Muscle of leg (tissue), 11 donors: ENCODE results near the gene UBB. TPM values are rescaled to one million over a fixed set of nuclear protein-coding genes. Genes with fewer than 3 reads are reported as not detected.
A peak's percentile ranks its signal among the peaks of the same experiment; 100 is the strongest.

Experiments
- DNase-seq: peaks from one replicate; pipeline ENCODE4 v3.0.0; 2013
- H3K27ac ChIP-seq: one replicate; pipeline ENCODE4 v1.5.1; 2013; ENCODE audit warnings: mild to moderate bottlenecking, low read length, control low read depth
- H3K27me3 ChIP-seq: one replicate; pipeline ENCODE4 v1.6.1; 2013; ENCODE audit warnings: low read length; ENCODE audit not compliant: control insufficient read depth, insufficient read depth
- H3K36me3 ChIP-seq: one replicate; pipeline ENCODE4 v1.6.1; 2013; ENCODE audit warnings: low read length; ENCODE audit not compliant: control insufficient read depth, insufficient read depth
- H3K4me1 ChIP-seq: one replicate; pipeline ENCODE4 v1.6.1; 2013; ENCODE audit warnings: low read length; ENCODE audit not compliant: control insufficient read depth, insufficient read depth
- H3K4me3 ChIP-seq: one replicate; pipeline ENCODE4 v1.5.1; 2013; ENCODE audit warnings: low read length, control low read depth
- H3K9me3 ChIP-seq: replicated peaks from 2 replicates; pipeline ENCODE4 v1.6.1; 2013; ENCODE audit warnings: low read depth, low read length; ENCODE audit not compliant: control insufficient read depth
- WGBS: methylation state at CpG from one replicate; pipeline ENCODE4 v1.1.5; 2013; ENCODE audit warnings: missing lambda C conversion rate; ENCODE audit not compliant: insufficient coverage; 5-methylcytosine and 5-hydroxymethylcytosine counted together
- polyA plus RNA-seq, 8 donors: library from polyadenylated mRNA; unstranded; fragments of 120-200 nt; gene quantifications; one replicate each; pipeline versions ENCODE4 v1.2.1 to v1.2.3, GENCODE V29; 2013; ENCODE audit warnings: inconsistent platforms in 1 of 8, low replicate concordance in 1 of 8; ENCODE audit not compliant: insufficient read length in 8 of 8, insufficient read depth in 1 of 8
- total RNA-seq: library from RNA; stranded (reverse); fragments of 120-200 nt; gene quantifications from one replicate; pipeline ENCODE4 v1.2.4, GENCODE V29; 2013

The UBB gene
- total and polyA plus RNA-seq, 9 donors: 1,526 to 1,829 (median 1,697) TPM

DNA sequence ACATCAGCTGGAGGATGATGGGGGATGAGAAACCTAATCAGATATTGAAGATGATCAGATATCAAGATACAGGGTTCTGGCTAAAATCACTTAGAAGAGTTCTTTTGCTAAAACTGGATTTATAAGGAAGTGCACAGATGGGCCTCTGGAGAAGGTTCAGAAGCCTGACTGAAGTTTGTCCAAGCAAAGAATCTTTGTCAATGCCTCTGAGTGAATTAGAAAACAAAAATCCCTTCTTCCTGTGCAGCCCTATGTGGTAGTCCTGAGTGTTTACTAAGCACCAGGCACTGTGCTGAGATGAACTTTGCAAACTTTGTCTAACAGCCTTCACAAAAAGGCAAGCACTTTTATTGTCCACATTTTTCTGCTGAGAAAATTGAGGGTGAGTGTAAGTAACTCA is 16.3 kb upstream of the UBB start:
- Histone ChIP-seq H3K4me1 (peaks cover 3% of the 10 kb centered on the region), H3K27ac (no peak overlapping the region), H3K4me3 (no peak overlapping the region), H3K27me3 (no peaks in the 10 kb centered on the region), H3K9me3 (no peaks in the 10 kb centered on the region), H3K36me3 (no peaks in the 10 kb centered on the region)
- no peak for DNase-seq

DNA sequence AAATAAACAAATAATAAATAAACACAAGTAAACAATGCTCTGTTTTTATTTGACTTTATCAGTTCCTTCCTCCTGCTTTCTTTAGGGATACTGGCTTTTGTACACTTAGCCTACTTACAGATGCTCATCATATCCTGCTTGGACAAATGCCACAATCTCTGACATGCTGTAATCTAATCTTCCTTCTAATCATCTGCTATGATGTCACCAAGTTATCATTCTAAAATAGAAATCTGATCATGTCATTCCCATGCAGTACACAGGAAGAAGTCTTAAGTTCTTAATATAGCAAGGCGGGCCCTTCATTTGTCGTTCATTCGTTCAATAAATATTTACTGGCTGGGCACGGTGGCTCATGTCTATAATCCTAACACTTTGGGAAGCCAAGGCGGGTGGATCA is 9.1 kb upstream of the UBB start:
- Histone ChIP-seq H3K4me3 (no peak overlapping the region), H3K36me3 (no peaks in the 10 kb centered on the region), H3K9me3 (no peaks in the 10 kb centered on the region), H3K4me1 (peaks cover 2% of the 10 kb centered on the region), H3K27ac (peak overlapping the region; percentile 60), H3K27me3 (no peaks in the 10 kb centered on the region)
- 61% methylated on average over 4 of the region's 5 CpGs for WGBS
- DNase-seq: peak; percentile 85

DNA sequence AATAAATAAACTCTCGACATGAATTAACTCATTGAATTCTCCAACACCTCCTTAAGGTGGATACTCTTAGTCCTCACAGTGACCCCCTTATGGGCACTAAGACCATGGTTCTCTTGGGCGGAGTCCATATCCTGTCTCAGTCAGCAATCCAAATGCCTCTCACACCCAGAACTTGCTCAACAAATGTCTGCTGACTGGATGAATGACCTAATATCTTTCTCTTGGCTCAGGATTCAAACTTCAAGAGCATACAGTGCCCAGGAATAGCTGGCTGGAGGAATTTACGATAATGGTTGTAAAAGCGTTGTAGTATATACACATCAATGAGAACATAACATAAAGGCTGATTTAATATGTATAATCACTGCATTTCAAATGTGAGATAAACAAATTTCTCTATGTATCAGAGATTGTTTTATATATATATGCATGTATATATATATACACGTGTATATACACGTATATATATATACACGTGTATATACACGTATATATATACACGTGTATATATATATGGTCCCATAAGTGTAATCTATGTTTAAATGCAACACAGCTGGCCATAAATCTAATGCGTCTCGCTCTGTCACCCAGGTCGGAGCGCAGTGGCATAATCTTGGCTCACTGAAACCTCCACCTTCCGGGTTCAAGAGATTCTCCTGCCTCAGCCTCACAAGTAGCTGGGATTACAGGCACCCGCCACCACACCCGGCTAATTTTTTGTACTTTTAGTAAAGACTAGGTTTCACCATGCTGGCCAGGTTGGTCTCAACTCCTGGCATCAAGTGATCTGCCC is 6.5 kb upstream of the UBB start:
- Histone ChIP-seq H3K4me3 (no peak overlapping the region), H3K36me3 (no peaks in the 10 kb centered on the region), H3K9me3 (no peaks in the 10 kb centered on the region), H3K4me1 (peaks cover 2% of the 10 kb centered on the region), H3K27me3 (no peaks in the 10 kb centered on the region), H3K27ac (no peak overlapping the region)
- no peak for DNase-seq
- WGBS: 96% methylated on average over 4 of the region's 16 CpGs

DNA sequence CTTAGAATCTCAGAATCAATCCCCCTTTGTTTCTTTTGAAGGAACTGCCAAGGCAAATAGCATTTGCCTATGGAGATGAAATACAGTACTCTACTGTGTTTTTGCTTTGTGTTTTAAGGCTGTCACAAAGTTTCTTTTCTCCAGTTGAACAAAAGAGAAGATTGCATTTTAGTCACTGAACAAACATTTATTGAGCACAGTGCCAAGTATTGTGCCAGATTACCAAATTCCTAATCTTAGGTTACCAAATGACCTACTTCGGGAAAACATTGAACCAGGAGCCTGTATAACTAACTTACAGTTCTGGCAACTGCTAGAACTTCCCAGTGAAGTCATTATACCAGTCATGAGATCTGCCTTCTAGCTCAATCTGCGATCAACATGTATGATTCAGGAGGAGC is 3.0 kb upstream of the UBB start:
- H3K4me3 ChIP-seq: no peak overlapping the region
- peaks cover 12% of the 10 kb centered on the region for H3K4me1 ChIP-seq
- H3K36me3 ChIP-seq: peaks cover 13% of the 10 kb centered on the region
- no peak for DNase-seq
- H3K27ac ChIP-seq: no peak overlapping the region
- 100% methylated on average over 1 of the region's 2 CpGs for WGBS
- H3K27me3 ChIP-seq: no peaks in the 10 kb centered on the region
- H3K9me3 ChIP-seq: no peaks in the 10 kb centered on the region

DNA sequence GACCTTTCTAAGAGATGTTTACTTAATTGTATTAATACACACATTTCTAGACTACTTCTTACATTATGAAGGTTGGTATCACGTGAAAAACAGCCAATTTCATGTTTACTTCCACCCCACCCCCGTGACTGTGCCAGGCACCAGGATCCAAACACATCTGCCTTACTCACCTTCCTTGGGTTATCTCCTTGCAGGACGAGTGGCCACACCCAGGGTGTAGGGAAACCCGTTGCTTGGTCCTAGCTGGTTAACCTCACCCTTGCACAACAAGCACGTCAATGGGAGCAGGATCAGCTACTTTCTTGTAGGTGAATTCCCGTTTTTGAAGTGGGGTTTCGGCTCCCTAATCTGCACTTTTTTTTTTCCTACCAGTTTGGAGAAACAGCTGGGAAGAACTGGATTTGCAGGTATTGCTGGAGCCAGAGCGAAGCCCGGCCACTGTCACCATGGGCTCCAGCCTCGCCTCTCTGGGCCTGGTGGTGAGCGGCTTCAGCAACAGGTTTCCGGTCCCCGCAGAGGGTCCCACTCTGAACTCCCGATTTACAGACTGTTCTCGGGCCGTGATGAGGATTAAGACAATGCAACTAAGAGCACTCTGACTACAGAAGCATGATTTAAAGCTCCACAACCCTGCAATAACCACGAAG is 2.1 kb upstream of the UBB start:
- H3K36me3 ChIP-seq: peaks cover 21% of the 10 kb centered on the region
- H3K4me3 ChIP-seq: no peak overlapping the region
- no peaks in the 10 kb centered on the region for H3K27me3 ChIP-seq
- 70% methylated on average over 15 of the region's 17 CpGs for WGBS
- no peak overlapping the region for H3K27ac ChIP-seq
- DNase-seq: no peak
- no peaks in the 10 kb centered on the region for H3K9me3 ChIP-seq
- peaks cover 19% of the 10 kb centered on the region for H3K4me1 ChIP-seq

DNA sequence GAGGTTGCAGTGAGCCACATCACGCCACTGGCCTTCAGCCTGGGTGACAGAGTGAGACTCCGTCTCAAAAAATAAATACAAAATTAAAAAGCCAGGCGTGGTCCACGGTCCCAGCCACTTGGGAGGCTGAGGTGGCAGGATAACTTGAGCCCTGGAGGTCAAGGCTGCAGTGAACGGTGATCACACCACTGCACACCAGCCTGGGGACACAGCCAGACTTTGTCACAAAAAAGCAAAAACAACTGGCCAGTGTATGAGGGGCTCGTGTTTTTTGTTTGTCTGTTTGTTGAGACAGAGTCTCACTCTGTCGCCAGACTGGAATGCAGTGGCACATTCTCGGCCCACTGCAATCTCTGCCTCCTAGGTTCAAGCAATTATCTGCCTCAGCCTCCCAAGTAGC is 1.2 kb upstream of the UBB start:
- no peak overlapping the region for H3K4me3 ChIP-seq
- no peak for DNase-seq
- no peaks in the 10 kb centered on the region for H3K9me3 ChIP-seq
- no peak overlapping the region for H3K27ac ChIP-seq
- 90% methylated on average over 2 of the region's 8 CpGs for WGBS
- H3K4me1 ChIP-seq: peaks cover 19% of the 10 kb centered on the region
- no peaks in the 10 kb centered on the region for H3K27me3 ChIP-seq
- H3K36me3 ChIP-seq: peaks cover 25% of the 10 kb centered on the region

DNA sequence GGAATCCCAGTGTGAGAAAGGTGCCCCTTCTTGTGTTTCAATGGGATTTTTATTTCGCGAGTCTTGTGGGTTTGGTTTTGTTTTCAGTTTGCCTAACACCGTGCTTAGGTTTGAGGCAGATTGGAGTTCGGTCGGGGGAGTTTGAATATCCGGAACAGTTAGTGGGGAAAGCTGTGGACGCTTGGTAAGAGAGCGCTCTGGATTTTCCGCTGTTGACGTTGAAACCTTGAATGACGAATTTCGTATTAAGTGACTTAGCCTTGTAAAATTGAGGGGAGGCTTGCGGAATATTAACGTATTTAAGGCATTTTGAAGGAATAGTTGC is 567 bp downstream of the UBB start:
- peaks cover 25% of the 10 kb centered on the region for H3K36me3 ChIP-seq
- WGBS: 2% methylated on average over 14 of the region's 14 CpGs
- DNase-seq: no peak

DNA sequence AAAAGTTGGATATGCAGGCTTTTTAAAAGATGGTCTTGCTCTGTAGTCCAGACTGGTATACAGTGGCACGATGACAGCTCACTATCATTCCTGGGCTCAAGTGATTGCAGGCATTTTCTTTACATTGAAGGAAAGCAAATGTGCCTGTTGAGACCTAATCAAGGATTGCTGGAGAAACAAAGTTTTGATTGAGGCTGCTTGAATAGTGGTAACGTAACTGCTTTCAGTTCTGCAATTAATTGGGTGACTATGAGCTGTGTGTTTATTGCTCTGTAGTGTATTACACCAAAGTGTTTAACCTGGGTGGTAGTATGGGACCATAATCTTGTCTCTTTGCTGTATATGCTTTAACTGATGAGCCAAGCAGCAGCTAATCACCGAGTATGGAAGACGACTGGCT is 2.3 kb downstream of the UBB start:
- H3K27me3 ChIP-seq: no peaks in the 10 kb centered on the region
- H3K27ac ChIP-seq: no peak overlapping the region
- H3K36me3 ChIP-seq: peaks cover 25% of the 10 kb centered on the region
- peaks cover 21% of the 10 kb centered on the region for H3K4me1 ChIP-seq
- no peak overlapping the region for H3K4me3 ChIP-seq
- WGBS: 85% methylated on average over 2 of the region's 4 CpGs
- no peak for DNase-seq
- H3K9me3 ChIP-seq: no peaks in the 10 kb centered on the region

More for the DNA sequence above, 567 bp downstream of the UBB start:
- peak overlapping the region; percentile 99 for H3K27ac ChIP-seq
- H3K4me3 ChIP-seq: peak overlapping the region; percentile 83
- H3K4me1 ChIP-seq: peaks cover 19% of the 10 kb centered on the region
- no peaks in the 10 kb centered on the region for H3K9me3 ChIP-seq
- no peaks in the 10 kb centered on the region for H3K27me3 ChIP-seq

DNA sequence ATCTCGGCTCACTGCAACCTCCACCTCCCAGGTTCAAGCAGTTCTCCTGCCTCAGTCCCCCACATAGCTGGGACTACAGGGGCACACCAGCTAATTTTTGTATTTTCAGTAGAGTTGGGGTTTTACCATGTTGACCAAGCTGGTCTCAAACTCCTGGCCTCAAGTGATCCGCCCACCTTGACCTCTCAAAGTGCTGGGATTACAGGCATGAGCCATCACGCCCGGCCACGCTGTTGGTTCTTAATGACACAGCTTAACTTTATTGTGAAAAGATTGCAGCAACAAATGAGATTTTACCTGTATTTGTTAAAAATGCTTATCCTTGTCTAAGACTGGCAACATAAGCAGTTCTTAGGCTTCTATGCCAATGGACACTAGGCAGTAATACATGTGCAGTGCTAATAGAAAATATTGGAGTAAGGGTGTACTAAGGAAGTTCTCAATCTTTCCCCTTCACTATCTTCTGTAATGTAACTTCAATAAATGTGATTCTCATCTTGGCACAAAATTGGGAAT is 2.9 kb downstream of the UBB start:
- no peak for DNase-seq
- Histone ChIP-seq H3K4me1 (peaks cover 21% of the 10 kb centered on the region), H3K27ac (no peak overlapping the region), H3K9me3 (no peaks in the 10 kb centered on the region), H3K36me3 (peaks cover 25% of the 10 kb centered on the region), H3K4me3 (no peak overlapping the region), H3K27me3 (no peaks in the 10 kb centered on the region)
- 100% methylated on average over 1 of the region's 5 CpGs for WGBS

DNA sequence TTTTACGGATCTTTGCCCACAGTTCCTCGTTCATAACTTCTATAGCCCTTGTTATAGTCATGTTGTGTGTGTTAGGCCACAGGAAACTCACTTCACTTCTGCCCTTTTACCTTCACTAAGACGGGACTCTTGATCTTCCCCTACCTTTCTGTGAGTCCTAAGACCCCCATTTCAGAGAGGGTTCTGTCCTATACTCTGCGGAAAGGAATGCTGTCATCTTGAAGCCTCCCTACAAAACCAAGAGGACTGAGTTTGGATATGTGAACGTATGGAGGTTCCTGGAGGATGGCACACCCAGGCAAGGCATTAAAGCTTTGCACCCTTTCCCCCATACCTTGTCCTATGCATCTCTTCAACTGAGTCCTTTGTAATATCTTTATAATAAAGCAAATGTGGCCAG is 3.7 kb downstream of the UBB start:
- DNase-seq: no peak
- no CpG with 5 or more reads among the region's 5 CpGs for WGBS
- no peaks in the 10 kb centered on the region for H3K9me3 ChIP-seq
- H3K4me1 ChIP-seq: peaks cover 21% of the 10 kb centered on the region
- no peak overlapping the region for H3K27ac ChIP-seq
- peaks cover 25% of the 10 kb centered on the region for H3K36me3 ChIP-seq
- H3K4me3 ChIP-seq: no peak overlapping the region
- no peaks in the 10 kb centered on the region for H3K27me3 ChIP-seq
